COLO668 (cell line): Measurements from ENCODE around the gene POLR3H.

Source experiments
- DNase-seq: peaks from one replicate; lab custom pipeline; 2025; ENCODE audit not compliant: unreplicated experiment; lab: John Stamatoyannopoulos, UW

The POLR3H gene

DNA sequence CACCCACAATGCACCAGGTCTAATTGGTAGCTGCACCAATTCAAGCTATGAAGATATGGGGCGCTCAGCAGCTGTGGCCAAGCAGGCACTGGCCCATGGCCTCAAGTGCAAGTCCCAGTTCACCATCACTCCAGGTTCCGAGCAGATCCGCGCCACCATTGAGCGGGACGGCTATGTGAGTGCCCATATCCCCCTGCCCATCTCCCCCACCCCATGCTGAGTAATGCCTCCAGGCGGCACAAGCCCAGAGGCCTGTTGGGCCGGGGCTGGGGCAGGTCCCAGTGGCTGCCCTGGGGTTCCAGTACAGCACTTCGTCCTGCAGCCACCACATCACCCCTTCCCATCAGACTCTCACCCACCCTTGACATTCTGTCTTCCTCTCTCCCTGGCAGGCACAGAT lies 21.5 kb downstream of the POLR3H start:
- DNase-seq: no peak

DNA sequence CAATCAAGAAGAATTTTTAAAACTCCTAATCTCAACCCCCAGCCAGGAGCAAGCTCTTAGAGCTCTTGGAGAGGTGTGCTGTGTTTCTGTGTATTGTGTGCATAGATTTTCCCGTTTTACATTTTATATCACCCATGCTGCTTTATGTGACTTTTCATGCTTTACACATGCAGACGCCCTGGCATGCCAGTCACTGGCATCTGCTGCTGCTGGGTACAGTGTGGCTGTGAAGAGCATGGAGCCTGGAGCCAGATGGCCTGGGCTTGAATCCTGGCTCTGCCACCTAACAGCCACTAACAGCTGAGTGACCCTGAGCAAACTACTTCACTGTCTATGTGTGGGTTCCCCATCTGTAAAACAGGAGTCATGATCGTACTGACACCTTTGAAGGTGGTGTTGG lies 23.1 kb downstream of the POLR3H start:
- DNase-seq: no peak

DNA sequence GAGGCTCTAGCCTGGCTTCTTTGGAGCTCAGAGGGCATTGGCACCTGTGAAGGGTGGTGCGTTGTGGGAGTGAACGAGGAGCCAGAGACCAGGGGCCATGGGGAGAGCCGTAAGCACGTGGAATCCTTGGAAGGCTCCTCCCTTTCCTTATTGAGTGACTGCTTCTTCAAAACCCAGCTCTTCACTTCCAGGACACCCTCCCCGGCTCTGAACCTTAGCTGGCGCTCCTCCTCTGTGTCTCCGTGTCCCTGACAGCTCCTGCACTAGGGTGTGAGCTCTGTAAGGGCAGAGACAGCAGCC lies 26.3 kb downstream of the POLR3H start:
- DNase-seq: no peak

DNA sequence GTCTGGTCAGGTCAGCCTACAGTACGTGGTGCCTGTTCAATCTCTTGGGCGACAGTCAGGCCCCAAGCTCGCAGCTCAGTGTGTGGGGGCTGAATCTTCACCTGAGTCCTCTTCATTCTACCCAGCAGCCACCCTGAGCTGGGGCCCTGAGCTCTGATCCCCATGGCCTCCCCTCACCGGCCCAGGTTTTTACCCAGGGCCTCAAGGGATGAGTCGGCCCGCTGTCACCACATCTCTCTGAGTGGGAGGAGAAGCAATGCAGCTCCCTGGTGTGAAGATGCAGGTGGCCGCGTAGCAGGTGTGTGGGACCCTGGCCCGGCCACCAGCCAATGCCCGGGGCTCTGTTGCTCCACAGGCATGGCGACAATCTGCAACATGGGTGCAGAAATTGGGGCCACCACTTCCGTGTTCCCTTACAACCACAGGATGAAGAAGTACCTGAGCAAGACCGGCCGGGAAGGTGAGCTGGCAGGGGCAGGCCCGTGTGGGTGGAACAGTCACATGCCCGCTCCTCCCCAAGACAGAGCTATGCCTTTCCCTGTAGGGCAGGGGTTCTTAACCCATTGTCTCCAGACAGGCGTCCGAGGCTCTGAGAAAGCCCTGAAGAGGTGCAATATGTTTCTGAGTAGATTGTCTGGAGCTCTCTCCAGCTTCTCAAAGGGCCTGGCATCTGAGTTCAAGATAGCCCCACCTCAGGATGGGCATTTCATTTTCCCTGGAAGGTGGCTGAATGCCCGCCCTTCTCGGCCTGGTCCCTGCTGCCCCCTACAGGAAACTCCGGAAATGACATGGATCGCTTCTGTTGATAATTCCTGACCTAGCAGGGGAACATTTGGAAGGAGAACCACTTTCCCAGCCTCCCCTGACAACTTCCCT lies 26.9 kb downstream of the POLR3H start:
- DNase-seq: peak; percentile 60

DNA sequence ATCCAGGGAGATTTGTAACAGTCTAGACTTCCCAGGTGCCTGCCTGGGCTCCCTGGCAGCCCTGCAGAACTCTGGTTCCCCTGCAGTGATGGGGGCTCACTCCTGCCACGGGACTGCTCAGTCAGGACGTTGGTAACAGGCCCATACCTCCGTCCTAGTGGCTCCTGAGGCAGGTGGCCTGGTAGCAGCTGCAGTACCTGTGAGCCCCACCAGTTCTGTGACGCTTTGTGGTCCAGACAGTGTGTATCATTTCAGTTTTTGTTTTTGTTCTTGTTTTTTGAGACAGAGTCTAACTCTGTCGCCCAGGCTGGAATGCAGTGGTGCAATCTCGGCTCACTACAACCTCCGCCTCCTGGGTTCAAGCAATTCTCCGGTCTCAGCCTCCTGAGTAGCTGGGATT lies 27.8 kb downstream of the POLR3H start:
- no peak for DNase-seq

DNA sequence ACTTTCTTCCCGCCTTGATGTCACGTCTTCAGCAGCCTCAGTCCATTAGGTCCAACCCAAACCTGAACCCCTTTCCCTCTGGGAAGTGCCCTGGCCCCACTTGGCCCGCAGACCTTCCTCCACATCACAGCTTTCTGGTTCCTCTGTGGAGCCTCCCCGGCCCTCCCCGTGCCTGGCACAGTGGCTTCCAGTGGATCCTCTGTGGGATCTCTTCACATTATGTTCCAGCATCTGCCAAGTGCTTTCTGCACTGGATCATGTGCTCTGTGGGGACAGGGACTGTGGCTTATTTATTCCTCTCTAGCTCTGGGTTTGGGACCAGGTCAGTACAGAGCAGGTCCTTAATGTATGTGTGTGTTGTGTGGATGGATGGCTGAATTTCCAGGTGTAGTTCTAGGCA lies 30.9 kb downstream of the POLR3H start:
- no peak for DNase-seq

DNA sequence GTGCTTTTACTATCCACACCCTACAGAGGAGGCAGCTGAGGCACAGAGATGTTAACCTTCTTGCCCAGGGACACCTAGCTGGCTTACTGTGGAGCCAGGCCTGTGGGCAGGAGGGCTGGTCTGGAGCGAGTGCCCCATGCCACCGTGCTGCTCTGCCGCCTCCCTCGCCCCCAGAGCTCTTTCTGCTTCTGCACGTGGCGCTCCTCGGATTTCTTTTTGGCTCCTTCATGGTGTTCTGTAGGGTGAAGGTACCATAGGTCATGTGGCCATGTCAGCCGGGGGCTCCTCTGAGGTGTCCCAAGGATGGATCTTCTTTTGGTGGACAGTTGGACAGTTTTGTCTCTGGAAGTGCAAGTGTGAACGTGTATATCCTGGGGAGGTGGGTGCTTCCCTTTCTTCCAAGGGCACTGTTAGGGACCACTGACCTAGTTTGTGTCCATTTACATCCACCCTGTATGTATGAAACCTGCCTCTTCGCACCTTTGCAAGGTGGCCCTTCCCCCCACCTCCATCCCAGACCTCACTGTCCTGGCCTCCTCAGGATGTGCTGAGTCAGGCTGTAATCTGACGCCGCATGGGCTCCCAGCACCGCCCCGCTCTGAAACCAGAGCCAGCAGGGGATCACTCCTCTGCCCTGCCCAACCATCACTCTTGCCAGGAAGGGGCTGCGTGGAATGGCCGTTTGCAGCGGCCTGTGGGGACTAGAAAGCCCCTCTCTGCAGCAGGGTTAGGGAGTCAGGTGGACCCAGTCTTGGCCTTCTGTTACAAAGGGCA lies 31.7 kb downstream of the POLR3H start:
- peak; percentile 86 for DNase-seq

DNA sequence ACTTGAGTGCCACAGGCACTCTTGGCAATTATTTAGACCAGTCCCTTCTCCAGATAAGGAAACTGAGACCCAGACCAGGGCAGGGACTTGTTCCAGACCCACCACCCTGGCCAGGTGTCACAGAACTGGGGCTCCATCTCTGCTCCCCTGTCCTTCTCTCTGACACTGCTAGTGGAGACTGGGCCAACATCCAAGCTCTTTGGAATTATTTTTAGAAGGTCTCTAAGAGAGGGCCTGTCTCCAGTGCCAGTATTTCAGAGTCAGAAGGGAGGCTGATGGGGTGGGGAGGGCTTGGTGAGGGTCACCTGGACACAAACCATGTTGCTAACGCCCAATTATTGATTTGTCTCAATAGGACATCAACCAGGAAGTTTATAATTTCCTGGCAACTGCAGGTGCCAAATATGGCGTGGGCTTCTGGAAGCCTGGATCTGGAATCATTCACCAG lies 32.7 kb downstream of the POLR3H start:
- peak; percentile 25 for DNase-seq

DNA sequence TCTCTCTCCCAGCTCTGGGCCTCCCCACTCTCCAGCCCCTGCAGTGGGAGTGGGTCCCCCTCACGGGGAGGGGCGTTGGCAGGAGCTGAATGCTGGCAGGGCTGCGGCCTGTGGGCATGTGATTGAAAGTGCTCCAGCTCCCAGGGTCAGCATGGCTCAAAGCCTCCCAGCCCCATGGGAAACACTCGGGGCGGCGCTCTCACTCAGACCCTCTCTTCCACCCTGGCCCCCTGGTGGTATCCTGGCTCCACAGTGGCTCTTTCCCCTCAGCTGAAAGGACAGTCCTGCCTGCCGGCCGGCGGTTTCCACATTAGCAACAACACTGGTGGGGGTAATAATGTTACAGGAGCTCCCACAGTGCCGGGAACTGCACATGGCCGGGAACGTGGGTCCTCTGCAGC lies 35.5 kb downstream of the POLR3H start:
- no peak for DNase-seq

DNA sequence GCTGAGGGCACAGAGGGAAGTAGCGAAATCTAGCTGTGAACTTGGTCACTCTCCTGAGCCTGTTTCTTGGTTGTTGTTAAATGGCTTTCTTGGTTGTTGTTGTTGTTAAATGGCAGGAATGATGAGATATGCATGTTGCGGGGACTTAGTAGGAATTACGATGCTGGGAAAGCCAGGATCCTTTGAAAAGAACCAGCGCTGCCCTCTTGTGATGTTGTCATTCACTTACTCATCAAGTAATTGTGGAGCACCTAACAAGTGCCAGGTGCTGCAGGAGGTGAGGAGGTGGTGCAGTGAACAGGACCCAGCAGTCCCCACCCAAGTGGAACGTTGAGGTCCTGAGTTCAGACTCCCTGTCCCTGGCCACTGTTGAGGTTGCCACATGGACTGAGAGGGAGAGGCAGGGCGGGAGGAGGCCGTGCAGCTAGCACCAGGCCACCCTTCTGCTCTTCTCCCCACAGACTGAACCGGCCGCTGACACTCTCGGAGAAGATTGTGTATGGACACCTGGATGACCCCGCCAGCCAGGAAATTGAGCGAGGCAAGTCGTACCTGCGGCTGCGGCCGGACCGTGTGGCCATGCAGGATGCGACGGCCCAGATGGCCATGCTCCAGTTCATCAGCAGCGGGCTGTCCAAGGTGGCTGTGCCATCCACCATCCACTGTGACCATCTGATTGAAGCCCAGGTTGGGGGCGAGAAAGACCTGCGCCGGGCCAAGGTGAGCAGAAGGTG lies 36.8 kb downstream of the POLR3H start:
- no peak for DNase-seq

DNA sequence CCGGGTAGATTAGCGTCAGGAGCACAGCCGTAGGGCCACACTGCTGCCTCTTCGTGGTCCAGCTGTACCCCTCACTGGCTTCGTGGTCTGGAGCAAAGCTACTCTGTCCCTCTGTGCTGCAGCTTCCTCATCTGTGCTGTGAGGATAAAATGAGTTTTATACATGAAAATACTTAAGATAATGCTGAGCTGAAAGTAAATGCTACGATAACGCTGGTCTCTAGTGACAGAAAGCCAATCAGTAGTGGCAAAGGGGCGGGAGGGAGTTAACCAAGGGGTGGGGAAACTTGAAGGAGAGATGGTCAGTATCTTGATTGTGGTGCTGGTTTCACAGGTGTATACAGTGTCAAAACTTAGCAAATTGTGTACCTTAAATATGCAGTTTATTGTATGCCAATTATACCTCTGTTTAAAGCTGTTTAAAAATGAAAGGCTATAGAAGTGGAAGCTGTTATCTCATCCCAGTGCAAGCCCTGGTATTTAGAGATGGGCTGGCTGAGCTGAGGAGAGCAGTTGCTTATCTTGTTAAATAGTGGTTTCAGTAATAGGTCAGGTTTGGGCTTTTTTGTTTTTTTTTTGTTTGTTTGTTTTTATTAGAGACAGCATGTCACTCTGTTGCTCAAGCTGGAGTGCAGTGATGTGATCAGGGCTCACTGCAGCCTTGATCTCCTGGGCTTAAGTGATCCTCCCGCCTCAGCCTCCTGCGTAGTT lies 38.6 kb downstream of the POLR3H start:
- DNase-seq: no peak

DNA sequence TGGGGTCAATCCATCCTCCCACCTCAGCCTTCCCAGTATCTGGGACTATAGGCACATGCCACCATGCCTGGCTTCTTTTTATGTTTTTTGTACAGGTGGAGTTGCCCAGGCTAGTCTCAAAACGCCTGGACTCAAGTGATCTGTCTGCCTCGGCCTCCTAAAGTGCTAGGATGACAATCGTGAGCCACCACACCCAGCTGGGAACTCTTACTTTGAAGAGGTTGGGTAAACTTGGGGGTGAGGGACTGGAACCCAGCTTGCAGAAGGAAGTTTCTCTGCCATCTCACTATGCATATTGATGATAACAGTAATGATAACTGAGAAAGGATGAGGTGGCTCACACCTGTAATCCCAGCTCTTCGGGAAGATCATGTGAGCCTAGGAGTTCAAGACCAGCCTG lies 39.5 kb downstream of the POLR3H start:
- DNase-seq: no peak

DNA sequence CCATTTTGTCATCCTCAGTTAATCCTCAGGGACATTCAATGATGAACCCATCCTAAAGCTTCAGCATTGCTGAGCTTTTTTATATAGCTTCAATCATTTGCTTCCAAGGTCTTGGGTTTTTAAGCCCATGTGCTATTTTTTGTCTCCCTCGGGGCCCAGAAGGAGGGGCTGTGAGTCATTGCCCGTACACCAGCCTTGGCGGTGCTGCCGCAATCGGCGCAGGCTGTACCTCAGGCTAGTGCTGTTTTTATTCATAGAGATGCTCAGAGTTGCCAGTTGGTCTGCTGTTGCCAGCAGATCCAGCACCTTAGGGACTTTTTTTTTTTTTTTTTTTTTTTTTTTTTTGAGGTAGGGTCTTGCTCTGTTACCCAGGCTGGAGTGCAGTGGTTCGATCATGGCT lies 39.9 kb downstream of the POLR3H start:
- no peak for DNase-seq

DNA sequence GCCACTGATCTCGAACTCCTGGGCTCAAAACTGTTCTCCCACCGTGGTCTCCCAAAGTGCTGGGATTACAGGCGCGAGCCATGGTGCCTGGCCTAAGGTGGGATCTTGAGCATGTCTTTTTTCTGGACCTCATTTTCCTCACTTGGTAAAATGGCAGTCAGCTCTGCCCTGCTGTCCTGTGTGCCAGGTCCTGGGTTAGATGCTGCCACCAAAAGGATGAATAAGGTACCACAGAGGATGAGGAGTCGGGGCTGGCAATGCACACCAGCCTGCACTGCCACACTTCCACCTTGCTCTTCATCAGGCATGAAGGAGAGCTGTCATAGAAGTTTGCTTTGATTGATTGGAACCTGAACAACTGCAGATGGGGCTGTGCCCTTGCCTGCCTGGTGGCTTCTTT lies 43.1 kb downstream of the POLR3H start:
- DNase-seq: no peak

DNA sequence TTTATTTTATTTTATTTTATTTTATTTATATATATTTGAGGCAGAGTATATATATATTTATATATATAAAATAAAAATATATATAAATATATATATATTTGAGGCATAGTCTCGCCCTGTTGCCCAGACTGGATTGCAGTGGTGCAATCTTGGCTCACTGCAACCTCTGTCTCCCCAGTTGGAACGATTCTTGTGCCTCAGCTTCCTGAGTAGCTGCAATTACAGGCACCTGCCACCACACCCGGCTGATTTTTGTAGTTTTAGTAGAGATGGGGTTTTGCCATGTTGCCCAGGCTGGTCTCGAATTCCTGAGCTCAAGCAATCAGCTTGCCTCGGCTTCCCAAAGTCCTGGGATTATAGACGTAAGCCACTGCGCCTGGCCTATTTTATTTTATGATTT lies 44.0 kb downstream of the POLR3H start:
- DNase-seq: no peak

DNA sequence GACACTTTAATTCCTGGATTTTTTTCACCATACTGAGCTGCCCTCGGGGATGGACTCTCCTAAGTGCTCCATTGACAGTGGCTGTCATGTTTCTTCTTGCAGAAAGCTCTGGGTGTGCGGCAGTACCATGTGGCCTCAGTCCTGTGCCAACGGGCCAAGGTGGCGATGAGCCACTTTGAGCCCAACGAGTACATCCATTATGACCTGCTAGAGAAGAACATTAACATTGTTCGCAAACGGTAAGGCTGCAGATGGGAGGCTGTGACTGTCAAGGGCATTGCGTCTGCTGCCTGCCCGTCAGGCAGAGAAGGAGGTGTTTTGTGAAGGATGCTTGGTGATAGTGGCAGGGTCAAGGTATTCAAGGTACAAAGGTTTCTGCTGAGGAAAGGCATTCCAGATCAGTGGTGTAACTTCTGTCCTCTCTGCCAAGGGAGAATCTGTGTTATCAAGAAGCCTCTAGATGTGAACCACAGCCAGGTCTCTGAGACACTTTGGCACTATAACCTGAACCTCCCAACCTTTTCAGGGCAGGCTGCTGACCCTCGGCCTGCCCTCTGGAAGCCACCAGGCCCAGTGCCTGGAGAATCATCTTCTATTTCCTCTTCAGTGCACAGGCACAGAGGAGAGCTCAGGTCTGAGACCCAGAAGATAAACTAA lies 44.5 kb downstream of the POLR3H start:
- DNase-seq: no peak

DNA sequence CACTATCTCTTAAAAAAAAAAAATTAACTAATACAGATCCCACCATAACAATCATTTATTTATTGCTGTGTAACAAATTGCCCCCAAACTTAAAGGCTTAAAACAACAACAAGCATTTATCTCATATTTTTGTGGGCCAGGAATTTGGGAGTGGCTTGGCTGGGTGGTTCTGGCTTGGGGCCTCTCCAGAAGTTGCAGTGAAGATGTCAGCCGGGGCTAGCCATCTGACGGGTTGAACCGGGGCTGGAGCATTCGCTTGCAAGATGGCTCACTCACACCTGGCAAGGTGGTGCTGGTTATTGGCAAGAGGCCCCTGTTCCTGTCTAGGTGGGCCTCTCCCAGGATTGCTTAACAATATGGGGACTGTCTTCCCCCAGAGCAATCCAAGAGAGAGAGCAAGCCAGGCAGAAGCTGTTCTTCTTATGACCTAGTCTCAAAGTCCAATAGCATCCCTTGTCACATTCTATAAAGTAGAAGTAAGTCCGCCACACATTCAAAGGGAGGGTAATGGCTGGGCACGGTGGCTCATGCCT lies 45.9 kb downstream of the POLR3H start:
- DNase-seq: no peak

DNA sequence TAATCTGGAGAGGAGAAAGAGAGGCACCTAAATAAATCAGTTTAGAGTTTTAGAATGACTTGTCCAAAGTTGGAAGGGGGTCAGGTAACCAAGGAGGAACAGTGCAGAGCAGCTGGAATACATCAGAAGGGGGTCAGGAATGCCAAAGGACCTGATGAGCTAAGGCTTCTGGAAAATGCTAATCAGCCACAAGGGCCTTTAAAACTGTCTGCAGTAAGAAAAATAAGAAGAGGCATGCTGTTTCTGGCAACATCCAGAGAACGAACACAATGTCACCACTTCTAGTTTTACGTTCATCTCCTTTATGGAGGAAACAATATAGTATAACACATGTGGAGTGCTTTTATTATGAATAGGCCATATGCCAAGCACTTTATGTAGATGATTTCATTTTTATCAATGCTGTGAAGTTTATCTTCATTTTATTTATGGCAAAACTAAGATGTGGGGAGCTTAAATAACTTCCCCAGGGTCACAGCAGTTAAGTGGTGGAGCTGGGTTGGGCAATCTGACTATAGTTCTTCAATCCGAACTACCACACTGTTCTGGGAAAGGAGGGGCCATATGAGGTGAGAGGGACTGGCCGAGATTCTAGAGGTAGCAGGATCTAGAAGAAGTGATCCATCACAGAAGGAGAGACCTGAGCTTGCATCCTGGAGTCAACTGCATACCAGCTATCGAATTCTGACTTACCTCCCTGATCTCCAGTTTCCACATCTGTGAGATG lies 52.7 kb downstream of the POLR3H start:
- no peak for DNase-seq

DNA sequence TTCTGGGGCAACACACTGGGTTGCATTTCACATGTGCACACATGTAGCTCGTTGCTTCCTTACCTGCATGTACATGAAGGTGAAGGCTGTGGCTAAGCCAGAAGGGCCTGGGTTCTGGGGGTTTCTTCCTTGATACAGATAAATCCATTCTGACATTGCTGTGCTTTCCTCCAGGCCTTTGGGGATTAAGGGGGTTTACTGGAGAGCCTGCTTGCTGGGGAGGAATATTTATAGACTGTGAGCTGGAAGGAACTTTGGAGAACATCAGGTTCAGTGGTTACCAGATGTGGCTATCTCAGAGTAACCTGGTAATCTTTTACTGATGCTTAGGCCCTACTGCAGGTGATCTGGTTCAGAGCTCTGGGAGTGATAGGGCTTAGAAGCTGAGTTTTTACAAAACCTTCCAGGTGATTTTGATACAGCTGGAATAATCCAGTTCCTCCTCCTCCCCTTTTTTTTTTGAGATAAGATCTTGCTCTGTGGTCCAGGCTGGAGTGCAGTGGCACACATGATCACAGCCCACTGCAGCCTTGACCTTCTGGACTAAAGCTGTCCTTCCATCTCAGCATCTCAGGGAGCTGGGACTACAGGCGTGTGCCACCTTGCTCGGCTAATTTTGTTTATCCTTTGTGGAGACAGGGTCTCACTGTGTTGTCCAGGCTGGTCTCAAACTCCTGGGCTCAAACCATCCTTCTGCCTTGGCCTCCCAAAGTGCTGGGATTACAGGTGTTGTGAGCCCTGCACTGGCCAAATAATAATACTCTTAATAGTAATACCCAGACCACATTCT lies 55.5 kb downstream of the POLR3H start:
- no peak for DNase-seq
